CD4-positive, alpha-beta T cell (primary cell): ENCODE results near the gene ANKRD39. TPM values are rescaled to one million over a fixed set of nuclear protein-coding genes. Genes with fewer than 3 reads are reported as not detected.
A peak's percentile ranks its signal among the peaks of the same experiment; 100 is the strongest.

Experiments used
- ATAC-seq: fragments of 200-7000 bp; cut with Tn5 transposase; one replicate; pipeline ENCODE4 v1.10.0; 2022; ENCODE audit warnings: mild to moderate bottlenecking; ENCODE audit not compliant: poor library complexity
- CTCF ChIA-PET: fragments of 350-600 bp; sonication (Branson Sonifier 250); formaldehyde crosslinking; loops from one replicate; lab custom pipeline; 2021; ENCODE audit warnings: antibody characterized with exemption, inconsistent platforms; lab: Charles Lee
- POLR2A ChIA-PET: fragments of 350-600 bp; sonication (Branson Sonifier 250); formaldehyde crosslinking; loops from one replicate; lab custom pipeline; 2021; ENCODE audit warnings: antibody characterized with exemption, inconsistent platforms; lab: Charles Lee
- DNase-seq, 14 experiments: peaks; one replicate each; pipeline ENCODE4 v3.0.0-alpha.2; 2013 to 2020; ENCODE audit warnings: mixed read lengths in 2 of 14
- H3K27ac ChIP-seq, 2 donors: one replicate each; pipeline versions ENCODE4 v1.5.1 to v1.7.0; 2013; ENCODE audit warnings: low read length in 2 of 2, low read depth in 1 of 2, mild to moderate bottlenecking in 1 of 2
- H3K27me3 ChIP-seq, 2 experiments: 1 replicate in 1 of 2; 2 replicates in 1 of 2; pipeline versions ENCODE4 v1.6.1 to v1.7.0; 2013; ENCODE audit warnings: low read length in 2 of 2, control low read depth in 1 of 2, mild to moderate bottlenecking in 1 of 2, moderate library complexity in 1 of 2; ENCODE audit not compliant: insufficient read depth in 2 of 2, control insufficient read depth in 1 of 2
- H3K36me3 ChIP-seq: one replicate; pipeline ENCODE4 v1.6.1; 2013; ENCODE audit warnings: low read length, control low read depth; ENCODE audit not compliant: insufficient read depth
- H3K4me1 ChIP-seq: one replicate; pipeline ENCODE4 v1.6.1; 2013; ENCODE audit warnings: low read length, control low read depth; ENCODE audit not compliant: insufficient read depth
- H3K4me3 ChIP-seq: one replicate; pipeline ENCODE4 v1.5.1; 2013; ENCODE audit warnings: mild to moderate bottlenecking, low read length, moderate library complexity
- H3K9me3 ChIP-seq, 2 experiments: 1 replicate in 1 of 2; 2 replicates in 1 of 2; pipeline versions ENCODE4 v1.6.1 to v1.7.0; 2013; ENCODE audit warnings: low read length in 2 of 2, mild to moderate bottlenecking in 2 of 2, control low read depth in 1 of 2, moderate library complexity in 1 of 2; ENCODE audit not compliant: control insufficient read depth in 1 of 2, insufficient read depth in 1 of 2
- H3K27ac Mint-ChIP-seq: one replicate; pipeline ENCODE4 v1.8.0; 2020; ENCODE audit warnings: mixed read lengths
- H3K27me3 Mint-ChIP-seq: one replicate; pipeline ENCODE4 v1.8.0; 2021; ENCODE audit warnings: mixed read lengths
- H3K36me3 Mint-ChIP-seq: one replicate; pipeline ENCODE4 v1.8.0; 2021; ENCODE audit warnings: low read depth, mixed read lengths
- H3K4me1 Mint-ChIP-seq: one replicate; pipeline ENCODE4 v1.8.0; 2021; ENCODE audit warnings: low read depth, mixed read lengths
- H3K4me3 Mint-ChIP-seq: one replicate; pipeline ENCODE4 v1.8.0; 2020; ENCODE audit warnings: mild to moderate bottlenecking, mixed read lengths
- H3K9me3 Mint-ChIP-seq: one replicate; pipeline ENCODE4 v1.8.0; 2020; ENCODE audit warnings: mixed read lengths
- intact Hi-C, 2 experiments: fragments of 100-400 bp; cut with DNase I in 1 of 2; cut with micrococcal nuclease in 1 of 2; formaldehyde crosslinking; loops; one replicate each; pipeline versions ENCODE4 v1.15.1 to v1.9.0; 2023 to 2025; cut with DNase I, micrococcal nuclease
- total RNA-seq, 174 experiments: library from RNA in 2 of 174; stranded (reverse) in 2 of 174; gene quantifications; one replicate each; pipeline ENCODE4 v1.2.3 and lab custom pipeline; 2021 to 2026
- TF ChIP-seq, protein P1 (sequence below): fragments of 200-600 bp; IDR thresholded peaks from one replicate; pipeline ENCODE4 v1.8.0; 2022; ENCODE audit warnings: antibody characterized with exemption, mild to moderate bottlenecking

ANKRD39 gene
- total RNA-seq, 2 experiments from 2014 or later = 17.2 to 18.3 TPM

DNA sequence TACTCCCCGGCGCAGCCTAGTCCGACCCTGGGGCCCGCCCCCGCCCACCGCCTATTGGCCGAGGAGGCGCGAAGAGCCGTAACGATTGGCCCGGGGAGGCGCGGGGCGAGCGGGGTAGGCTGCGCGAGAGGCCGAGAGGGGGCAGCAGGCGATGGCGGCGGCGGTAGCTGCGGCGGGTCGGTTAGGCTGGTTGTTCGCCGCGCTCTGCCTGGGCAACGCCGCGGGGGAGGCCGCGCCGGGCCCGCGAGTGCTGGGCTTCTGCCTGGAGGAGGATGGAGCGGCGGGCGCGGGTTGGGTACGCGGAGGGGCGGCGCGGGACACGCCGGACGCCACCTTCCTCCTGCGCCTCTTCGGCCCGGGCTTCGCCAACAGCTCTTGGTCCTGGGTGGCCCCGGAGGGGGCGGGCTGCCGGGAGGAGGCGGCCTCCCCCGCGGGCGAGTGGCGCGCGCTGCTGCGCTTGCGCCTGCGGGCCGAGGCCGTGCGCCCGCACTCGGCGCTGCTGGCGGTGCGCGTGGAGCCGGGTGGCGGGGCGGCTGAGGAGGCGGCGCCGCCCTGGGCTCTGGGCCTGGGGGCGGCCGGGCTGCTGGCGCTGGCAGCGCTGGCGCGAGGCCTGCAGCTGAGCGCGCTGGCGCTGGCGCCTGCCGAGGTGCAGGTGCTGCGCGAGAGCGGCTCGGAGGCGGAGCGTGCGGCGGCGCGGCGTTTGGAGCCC is 41.5 kb downstream of the ANKRD39 start, which contains the start of gene CNNM3:
TSS of gene CNNM3 (plus strand) at position 142 of the 709 bp plus-strand sequence. CDS start at position 152, 10 bp downstream.
- H3K36me3 Mint-ChIP-seq = peaks cover 50% of the 10 kb centered on the region
- H3K27me3 Mint-ChIP-seq = no peaks in the 10 kb centered on the region
- CTCF ChIA-PET = interaction anchor here (0.6 to 3.2 kb wide), 9 partner anchors 9 to 297 kb away, joined by 3 to 27 read pairs (median 5); partner anchors contain the start of genes ANKRD36 and ANKRD39
- H3K4me3 Mint-ChIP-seq = peak within 1 kb of the TSS; percentile 94
- ATAC-seq (peak; percentile 91), DNase-seq (peak; percentile 90 to 98 (median 96))
- no peaks in the 10 kb centered on the region for H3K9me3 ChIP-seq
- intact Hi-C loops = loop anchor here (1.0 to 5.0 kb wide), 8 partner anchors 15 to 279 kb away; partner anchors contain the start of genes ANKRD39 (in 2 of the 2), CNNM4 (in 2 of the 2), ARID5A (in 1 of the 2) and LMAN2L (in 1 of the 2)
- H3K4me1 Mint-ChIP-seq = peaks cover 62% of the 10 kb centered on the region
- TF ChIP-seq, protein P1, sequence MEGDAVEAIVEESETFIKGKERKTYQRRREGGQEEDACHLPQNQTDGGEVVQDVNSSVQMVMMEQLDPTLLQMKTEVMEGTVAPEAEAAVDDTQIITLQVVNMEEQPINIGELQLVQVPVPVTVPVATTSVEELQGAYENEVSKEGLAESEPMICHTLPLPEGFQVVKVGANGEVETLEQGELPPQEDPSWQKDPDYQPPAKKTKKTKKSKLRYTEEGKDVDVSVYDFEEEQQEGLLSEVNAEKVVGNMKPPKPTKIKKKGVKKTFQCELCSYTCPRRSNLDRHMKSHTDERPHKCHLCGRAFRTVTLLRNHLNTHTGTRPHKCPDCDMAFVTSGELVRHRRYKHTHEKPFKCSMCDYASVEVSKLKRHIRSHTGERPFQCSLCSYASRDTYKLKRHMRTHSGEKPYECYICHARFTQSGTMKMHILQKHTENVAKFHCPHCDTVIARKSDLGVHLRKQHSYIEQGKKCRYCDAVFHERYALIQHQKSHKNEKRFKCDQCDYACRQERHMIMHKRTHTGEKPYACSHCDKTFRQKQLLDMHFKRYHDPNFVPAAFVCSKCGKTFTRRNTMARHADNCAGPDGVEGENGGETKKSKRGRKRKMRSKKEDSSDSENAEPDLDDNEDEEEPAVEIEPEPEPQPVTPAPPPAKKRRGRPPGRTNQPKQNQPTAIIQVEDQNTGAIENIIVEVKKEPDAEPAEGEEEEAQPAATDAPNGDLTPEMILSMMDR = peak; percentile 65
- POLR2A ChIA-PET = interaction anchor here (0.7 to 3.8 kb wide), 23 partner anchors 9 to 670 kb away, joined by 3 to 50 read pairs (median 5); partner anchors contain the start of genes ANKRD39, ARID5A, CNNM4 and KANSL3
- peaks cover 49% of the 10 kb centered on the region for H3K4me1 ChIP-seq
- no peaks in the 10 kb centered on the region for H3K9me3 Mint-ChIP-seq
- H3K27ac ChIP-seq = peak within 1 kb of the TSS; percentile 52 to 60
- peak within 1 kb of the TSS; percentile 77 for H3K4me3 ChIP-seq
- no peaks in the 10 kb centered on the region for H3K27me3 ChIP-seq
- peak within 1 kb of the TSS; percentile 88 for H3K27ac Mint-ChIP-seq
- peaks cover 9% of the 10 kb centered on the region for H3K36me3 ChIP-seq

DNA sequence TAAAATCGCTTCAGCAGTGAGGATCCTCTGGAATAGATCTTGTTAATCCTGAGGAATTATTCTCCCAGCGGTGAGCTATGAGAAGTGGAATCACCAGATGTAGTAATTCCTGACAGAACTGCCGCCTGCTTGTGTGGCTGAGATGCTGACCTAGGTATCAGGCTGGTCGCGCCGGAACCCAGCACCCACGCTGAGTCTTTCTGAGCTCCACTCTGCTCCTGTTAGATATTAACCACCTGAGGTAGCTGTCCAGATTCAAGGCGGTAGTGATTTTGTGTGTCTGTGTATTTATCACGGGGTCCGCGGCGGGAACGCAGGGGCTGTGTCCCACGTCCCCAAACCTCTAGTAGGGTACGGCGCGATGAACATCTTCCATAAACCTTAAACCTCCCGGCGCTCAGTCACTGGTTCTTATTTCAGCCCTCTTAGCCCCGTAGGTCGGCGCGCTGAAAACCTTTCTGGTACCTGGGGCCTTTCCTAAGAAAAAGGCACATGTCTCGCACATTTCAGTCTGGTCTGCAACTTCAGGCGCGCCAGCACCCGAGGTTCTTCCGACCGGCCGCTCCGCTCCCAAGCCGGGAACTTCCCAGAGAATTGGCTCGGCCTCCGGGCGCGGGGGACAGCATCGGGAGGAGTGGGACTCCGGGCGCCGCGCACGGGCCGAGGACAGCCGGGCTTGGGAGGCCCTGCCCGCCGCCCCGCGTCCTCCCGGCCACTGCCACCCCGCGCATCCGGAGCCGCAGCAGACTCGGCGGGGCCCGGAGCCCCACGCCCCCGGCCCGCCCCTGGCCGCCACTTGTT is 42.3 kb downstream of the ANKRD39 start:
- Mint-ChIP-seq H3K4me1 (peaks cover 54% of the 10 kb centered on the region), H3K9me3 (no peaks in the 10 kb centered on the region), H3K4me3 (peak overlapping the region; percentile 92), H3K27ac (peak overlapping the region; percentile 88), H3K27me3 (no peaks in the 10 kb centered on the region), H3K36me3 (peaks cover 44% of the 10 kb centered on the region)
- POLR2A ChIA-PET = interaction anchor here (0.7 to 3.8 kb wide), 23 partner anchors 9 to 669 kb away, joined by 3 to 50 read pairs (median 5); partner anchors contain the start of genes ANKRD39, ARID5A and CNNM4
- H3K36me3 ChIP-seq = peaks cover 10% of the 10 kb centered on the region
- TF ChIP-seq, protein P1 = no peak
- peak overlapping the region; percentile 77 for H3K4me3 ChIP-seq
- peak in 4 of 14 experiments; percentile 4 to 48 (median 22) for DNase-seq
- H3K27ac ChIP-seq = peak overlapping the region; percentile 52 to 60
- intact Hi-C loops = loop anchor here (1.0 to 5.0 kb wide), 9 partner anchors 9 to 278 kb away; partner anchors contain the start of genes ANKRD39 (in 2 of the 2), CNNM4 (in 2 of the 2), ARID5A (in 1 of the 2) and LMAN2L (in 1 of the 2)
- CTCF ChIA-PET = interaction anchor here (0.6 to 3.2 kb wide), 8 partner anchors 8 to 823 kb away, joined by 3 to 27 read pairs (median 6); partner anchors contain the start of genes ANKRD36 and ANKRD39
- H3K27me3 ChIP-seq = no peaks in the 10 kb centered on the region
- H3K4me1 ChIP-seq = peaks cover 42% of the 10 kb centered on the region
- no peaks in the 10 kb centered on the region for H3K9me3 ChIP-seq
- peak; percentile 10 for ATAC-seq

DNA sequence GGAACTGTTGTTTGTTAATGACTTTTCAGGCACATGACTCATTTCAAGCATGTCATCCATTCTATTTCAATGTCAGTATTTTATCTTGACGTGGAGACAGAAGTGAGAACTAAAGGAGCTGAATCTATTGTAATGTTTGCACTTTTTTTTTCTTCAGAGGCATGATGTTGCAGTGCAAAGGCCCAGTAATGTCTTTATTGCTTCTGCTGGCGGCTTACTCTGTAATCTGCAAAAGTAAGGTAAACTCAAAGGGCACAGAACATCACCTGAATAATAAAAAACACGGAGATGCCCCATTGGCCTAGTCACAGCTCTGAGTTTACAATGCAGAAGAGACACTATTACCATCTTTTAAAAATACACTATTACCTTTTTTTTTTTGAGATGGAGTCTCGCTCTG is 44.2 kb downstream of the ANKRD39 start:
- TF ChIP-seq, protein P1 = no peak
- peaks cover 35% of the 10 kb centered on the region for H3K4me1 Mint-ChIP-seq
- ChIA-PET CTCF (interaction anchor here (0.7 to 1.3 kb wide), 3 partner anchors 13 to 44 kb away, joined by 3 to 5 read pairs (median 3); partner anchors contain the start of gene ANKRD39), POLR2A (interaction anchor here (0.6 to 1.5 kb wide), 3 partner anchors 11 to 485 kb away, joined by 3 to 5 read pairs (median 3); partner anchors contain the start of gene ANKRD39)
- no peaks in the 10 kb centered on the region for H3K9me3 ChIP-seq
- no peaks in the 10 kb centered on the region for H3K9me3 Mint-ChIP-seq
- no peak overlapping the region for H3K27ac ChIP-seq
- no peak overlapping the region for H3K4me3 ChIP-seq
- peaks cover 23% of the 10 kb centered on the region for H3K4me1 ChIP-seq
- peaks cover 7% of the 10 kb centered on the region for H3K36me3 ChIP-seq
- H3K27ac Mint-ChIP-seq = peak overlapping the region; percentile 53
- peak overlapping the region; percentile 54 for H3K4me3 Mint-ChIP-seq
- DNase-seq = no peak
- no peak for ATAC-seq
- H3K27me3 ChIP-seq = no peaks in the 10 kb centered on the region
- H3K27me3 Mint-ChIP-seq = no peaks in the 10 kb centered on the region
- intact Hi-C loops = loop anchor here in 1 of 2 experiments (2.0 kb wide), 1 partner anchor 147 kb away; no protein-coding TSS in a partner anchor
- peaks cover 25% of the 10 kb centered on the region for H3K36me3 Mint-ChIP-seq
